ENCODE data around the gene SDF2L1.

- no peak for TF ChIP-seq POLR2A (IDR thresholded peaks at IDR 0.05)
- no peak for TF ChIP-seq POLR2AphosphoS5 (IDR thresholded peaks at IDR 0.05)
These were observed 8.2 kb downstream of the SDF2L1 start for GRCh38 chr22:21650280-21650679.
